ENCODE results near the gene MCFD2.

DNA sequence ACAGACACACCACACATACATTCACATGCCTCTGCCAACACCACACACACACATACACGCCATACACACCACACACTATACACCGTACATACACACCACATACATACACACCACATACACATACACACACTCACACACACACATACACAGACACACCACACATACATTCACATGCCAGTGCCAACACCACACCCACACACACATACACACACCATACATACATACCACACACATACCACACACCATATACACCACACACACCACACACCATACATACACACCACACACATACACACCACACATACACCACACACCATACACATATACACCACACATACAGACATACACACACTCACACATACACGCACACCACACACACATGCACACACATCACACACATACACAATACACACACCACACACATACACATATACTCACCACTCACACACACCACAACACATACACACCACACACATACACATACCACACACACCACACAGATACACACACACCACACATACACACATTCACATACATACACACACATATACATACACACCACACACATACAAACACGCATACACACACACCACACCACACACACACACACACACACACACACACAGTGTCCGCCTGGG lies 37.2 kb downstream of the MCFD2 start:
- TF ChIP-seq, protein P1, sequence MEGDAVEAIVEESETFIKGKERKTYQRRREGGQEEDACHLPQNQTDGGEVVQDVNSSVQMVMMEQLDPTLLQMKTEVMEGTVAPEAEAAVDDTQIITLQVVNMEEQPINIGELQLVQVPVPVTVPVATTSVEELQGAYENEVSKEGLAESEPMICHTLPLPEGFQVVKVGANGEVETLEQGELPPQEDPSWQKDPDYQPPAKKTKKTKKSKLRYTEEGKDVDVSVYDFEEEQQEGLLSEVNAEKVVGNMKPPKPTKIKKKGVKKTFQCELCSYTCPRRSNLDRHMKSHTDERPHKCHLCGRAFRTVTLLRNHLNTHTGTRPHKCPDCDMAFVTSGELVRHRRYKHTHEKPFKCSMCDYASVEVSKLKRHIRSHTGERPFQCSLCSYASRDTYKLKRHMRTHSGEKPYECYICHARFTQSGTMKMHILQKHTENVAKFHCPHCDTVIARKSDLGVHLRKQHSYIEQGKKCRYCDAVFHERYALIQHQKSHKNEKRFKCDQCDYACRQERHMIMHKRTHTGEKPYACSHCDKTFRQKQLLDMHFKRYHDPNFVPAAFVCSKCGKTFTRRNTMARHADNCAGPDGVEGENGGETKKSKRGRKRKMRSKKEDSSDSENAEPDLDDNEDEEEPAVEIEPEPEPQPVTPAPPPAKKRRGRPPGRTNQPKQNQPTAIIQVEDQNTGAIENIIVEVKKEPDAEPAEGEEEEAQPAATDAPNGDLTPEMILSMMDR (conservative IDR thresholded peaks at IDR 0.05; ENCODE audit: low read length), result no peak
- TF ChIP-seq EZH2phosphoT487 (IDR thresholded peaks at IDR 0.05; ENCODE audit: borderline replicate concordance, low read depth, low read length), result no peak
